Breast epithelium (tissue), 4 donors: ENCODE results near the gene CEP85L. TPM values are rescaled to one million over a fixed set of nuclear protein-coding genes. Genes with fewer than 3 reads are reported as not detected.

Experiments
- DNase-seq, 2 donors: peaks; one replicate each; pipeline ENCODE4 v3.0.0-alpha.2; 2019; ENCODE audit warnings: low spot score in 2 of 2
- H3K27ac ChIP-seq, 2 donors: fragments of 200-600 bp; sonication (generic) in 1 of 2; one replicate each; pipeline ENCODE4 v1.5.1; 2016 to 2019; ENCODE audit warnings: mild to moderate bottlenecking in 1 of 2
- H3K27me3 ChIP-seq, 2 donors: fragments of 200-600 bp; sonication (generic) in 1 of 2; one replicate each; pipeline versions ENCODE4 v1.5.1 to v1.6.0; 2017 to 2019; ENCODE audit warnings: control low read depth in 1 of 2, mild to moderate bottlenecking in 1 of 2
- H3K36me3 ChIP-seq: fragments of 200-600 bp; one replicate; pipeline ENCODE4 v1.5.1; 2019
- H3K4me1 ChIP-seq, 2 donors: fragments of 200-600 bp; sonication (generic); one replicate each; pipeline ENCODE4 v1.5.1; 2016 to 2019; ENCODE audit warnings: control low read depth in 1 of 2
- H3K4me3 ChIP-seq, 3 donors: fragments of 200-600 bp; sonication (generic); 1 replicate in 2 of 3; 2 replicates in 1 of 3; pipeline ENCODE4 v1.5.1; 2016 to 2019; ENCODE audit warnings: mild to moderate bottlenecking in 3 of 3, moderate library complexity in 2 of 3
- H3K9me3 ChIP-seq, 2 donors: fragments of 200-600 bp; sonication (generic) in 1 of 2; one replicate each; pipeline ENCODE4 v1.5.1; 2016 to 2019; ENCODE audit warnings: control low read depth in 1 of 2
- CTCF ChIP-seq, 3 donors: fragments of 450-650 bp; IDR thresholded peaks; one replicate each; pipeline ENCODE4 v1.5.1; 2016 to 2017; ENCODE audit warnings: antibody characterized with exemption in 3 of 3, mild to moderate bottlenecking in 3 of 3, moderate library complexity in 3 of 3
- POLR2A ChIP-seq: fragments of 450-650 bp; IDR thresholded peaks from one replicate; pipeline ENCODE4 v1.6.1; 2016; ENCODE audit warnings: antibody characterized with exemption, mild to moderate bottlenecking, moderate library complexity
- POLR2AphosphoS5 ChIP-seq, 3 donors: sonication (generic); formaldehyde crosslinking; IDR thresholded peaks; one replicate each; pipeline ENCODE4 v1.6.1; 2017; ENCODE audit warnings: antibody characterized with exemption in 3 of 3
- intact Hi-C: fragments of 100-400 bp; cut with DNase I; formaldehyde crosslinking; loops from one replicate; pipeline ENCODE4 v1.15.1; 2023; ENCODE audit warnings: low total_unique reads
- total RNA-seq, 3 donors: library from RNA; depleted of rRNA; stranded (reverse); fragments of >200 nt; gene quantifications; one replicate each; pipeline ENCODE4 v1.1.0, GENCODE V29; 2016

CEP85L gene
- total RNA-seq, 3 donors from 2014 or later: 12.7 to 17.3 (median 15.7) TPM

- no peak for DNase-seq
- Histone ChIP-seq H3K4me1 (no peaks in the 10 kb centered on the region), H3K9me3 (no peaks in the 10 kb centered on the region), H3K27ac (no peak overlapping the region), H3K4me3 (no peak overlapping the region), H3K27me3 (no peaks in the 10 kb centered on the region), H3K36me3 (no peaks in the 10 kb centered on the region)
- TF ChIP-seq POLR2A (no peak), CTCF (IDR thresholded peaks at IDR 0.05) (no peak), POLR2AphosphoS5 (IDR thresholded peaks at IDR 0.05) (no peak)
- intact Hi-C loops: no loop called here
Measured at GRCh38 chr6:118562959-118563358, 88.4 kb downstream of the CEP85L start.

- no peak for DNase-seq
- TF ChIP-seq POLR2A (no peak), POLR2AphosphoS5 (IDR thresholded peaks at IDR 0.05) (no peak), CTCF (IDR thresholded peaks at IDR 0.05) (no peak)
- Histone ChIP-seq H3K4me1 (no peaks in the 10 kb centered on the region), H3K36me3 (no peaks in the 10 kb centered on the region), H3K27ac (no peak overlapping the region), H3K9me3 (no peaks in the 10 kb centered on the region), H3K27me3 (no peaks in the 10 kb centered on the region), H3K4me3 (no peak overlapping the region)
- intact Hi-C loops: no loop called here
Measured at GRCh38 chr6:118562248-118562647, 89.1 kb downstream of the CEP85L start.

GRCh38 chr6:118559659-118560058, 91.7 kb downstream of the CEP85L start:
- H3K27ac ChIP-seq: no peak overlapping the region
- no peaks in the 10 kb centered on the region for H3K36me3 ChIP-seq
- TF ChIP-seq POLR2AphosphoS5 (IDR thresholded peaks at IDR 0.05) (no peak), CTCF (IDR thresholded peaks at IDR 0.05) (no peak), POLR2A (no peak)
- no peaks in the 10 kb centered on the region for H3K9me3 ChIP-seq
- H3K4me3 ChIP-seq: no peak overlapping the region
- H3K27me3 ChIP-seq: no peaks in the 10 kb centered on the region
- no peak for DNase-seq
- no peaks in the 10 kb centered on the region for H3K4me1 ChIP-seq
- intact Hi-C loops: no loop called here

GRCh38 chr6:118558464-118559217, 92.8 kb downstream of the CEP85L start:
- no peaks in the 10 kb centered on the region for H3K9me3 ChIP-seq
- intact Hi-C loops: no loop called here
- H3K27me3 ChIP-seq: no peaks in the 10 kb centered on the region
- no peak overlapping the region for H3K4me3 ChIP-seq
- H3K4me1 ChIP-seq: no peaks in the 10 kb centered on the region
- DNase-seq: no peak
- TF ChIP-seq POLR2AphosphoS5 (IDR thresholded peaks at IDR 0.05) (no peak), CTCF (IDR thresholded peaks at IDR 0.05) (no peak), POLR2A (no peak)
- no peaks in the 10 kb centered on the region for H3K36me3 ChIP-seq
- H3K27ac ChIP-seq: no peak overlapping the region

- TF ChIP-seq POLR2A (no peak), CTCF (IDR thresholded peaks at IDR 0.05) (no peak), POLR2AphosphoS5 (IDR thresholded peaks at IDR 0.05) (no peak)
- Histone ChIP-seq H3K4me1 (no peaks in the 10 kb centered on the region), H3K4me3 (no peak overlapping the region), H3K27me3 (no peaks in the 10 kb centered on the region), H3K36me3 (no peaks in the 10 kb centered on the region), H3K27ac (no peak overlapping the region), H3K9me3 (no peaks in the 10 kb centered on the region)
- no peak for DNase-seq
- intact Hi-C loops: no loop called here
Measured at GRCh38 chr6:118554698-118555097, 96.7 kb downstream of the CEP85L start.
